ENCODE data around the gene KIRREL2.

DNA sequence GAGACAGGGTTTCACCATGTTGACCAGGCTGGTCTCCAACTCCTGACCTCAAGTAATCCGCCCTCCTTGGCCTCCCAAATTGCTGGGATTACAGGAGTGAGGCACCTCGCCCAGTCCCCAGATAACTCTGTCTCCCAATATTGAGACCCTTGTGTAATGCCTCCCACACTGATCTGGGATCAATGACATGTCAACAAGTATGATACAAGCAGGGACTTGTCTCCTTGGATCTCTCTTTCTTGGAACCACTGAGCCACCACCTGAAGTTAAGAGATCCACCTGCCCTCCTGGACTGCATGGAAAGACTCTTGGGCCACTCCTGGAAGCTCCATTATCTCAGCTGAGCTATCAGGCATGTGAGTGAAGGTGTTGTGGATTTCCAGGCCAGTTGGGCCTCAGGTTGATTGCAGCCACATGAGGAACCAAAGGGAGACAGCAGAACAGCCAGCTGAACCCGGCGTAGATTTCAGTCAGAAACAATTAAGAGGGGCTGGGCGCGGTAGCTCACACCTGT lies 28.6 kb downstream of the KIRREL2 start:
- TF ChIP-seq CTCF (IDR thresholded peaks at IDR 0.05) (no peak), POLR2A (IDR thresholded peaks at IDR 0.05) (no peak), EP300 (IDR thresholded peaks at IDR 0.05) (no peak)
